Brain pericyte (primary cell): ENCODE data around the gene MPND.
"Not testable (repeated sequence)": the region's sequence is repeated elsewhere in the genome, so short reads cannot be mapped to it uniquely, and the experiment has no call there.

ENCODE experiments used
- DNase-seq: peaks from one replicate; pipeline ENCODE4 v3.0.0-alpha.2; 2012; ENCODE audit warnings: low read depth, low spot score

The MPND gene

GRCh38 chr19:4349225-4349624, 5.9 kb downstream of the MPND start:
- DNase-seq: not testable (repeated sequence)

GRCh38 chr19:4350111-4350510, 6.7 kb downstream of the MPND start:
- DNase-seq: no peak

- DNase-seq: no peak
Measured at GRCh38 chr19:4350726-4351125, 7.4 kb downstream of the MPND start.

- no peak for DNase-seq
Measured at GRCh38 chr19:4352701-4353121, 9.3 kb downstream of the MPND start.

GRCh38 chr19:4354282-4354681, 10.9 kb downstream of the MPND start:
- no peak for DNase-seq

GRCh38 chr19:4354897-4355296, 11.5 kb downstream of the MPND start:
- no peak for DNase-seq

- no peak for DNase-seq
Measured at GRCh38 chr19:4357095-4357797, 13.9 kb downstream of the MPND start.

GRCh38 chr19:4357921-4358326, 14.6 kb downstream of the MPND start:
- no peak for DNase-seq

- DNase-seq: no peak
Measured at GRCh38 chr19:4358709-4359626, 15.6 kb downstream of the MPND start.

- DNase-seq: no peak
Measured at GRCh38 chr19:4359627-4360000, 16.3 kb downstream of the MPND start.

GRCh38 chr19:4360081-4360569, 16.8 kb downstream of the MPND start:
- DNase-seq: no peak

- DNase-seq: no peak
Measured at GRCh38 chr19:4360641-4361151, 17.3 kb downstream of the MPND start.

GRCh38 chr19:4361152-4362046, 18.0 kb downstream of the MPND start:
- DNase-seq: no peak

GRCh38 chr19:4362101-4362828, 18.9 kb downstream of the MPND start:
- DNase-seq: no peak

- no peak for DNase-seq
Measured at GRCh38 chr19:4362831-4363545, 19.6 kb downstream of the MPND start.

- no peak for DNase-seq
Measured at GRCh38 chr19:4363571-4364304, 20.4 kb downstream of the MPND start.

GRCh38 chr19:4365341-4365740, 22.0 kb downstream of the MPND start:
- DNase-seq: no peak

GRCh38 chr19:4365791-4366665, 22.7 kb downstream of the MPND start:
- no peak for DNase-seq
